HuH-7.5 (cell line): ENCODE results near the gene RFX2.
"Not testable (repeated sequence)": the region's sequence is repeated elsewhere in the genome, so short reads cannot be mapped to it uniquely, and the experiment has no call there.

Source experiments
- DNase-seq: peaks from one replicate; pipeline ENCODE4 v3.0.0; 2011; ENCODE audit warnings: low spot score

Gene RFX2

GRCh38 chr19:5990289-5990797, 120.0 kb downstream of the RFX2 start:
- DNase-seq: no peak

- no peak for DNase-seq
Observed at GRCh38 chr19:5989388-5990074, 120.8 kb downstream of the RFX2 start.

- no peak for DNase-seq
Observed at GRCh38 chr19:5988517-5989387, 121.5 kb downstream of the RFX2 start.

- peak; percentile 90 for DNase-seq
Observed at GRCh38 chr19:5987077-5987818, 123.1 kb downstream of the RFX2 start.

GRCh38 chr19:5985837-5986236, 124.5 kb downstream of the RFX2 start:
- not testable (repeated sequence) for DNase-seq

GRCh38 chr19:5985098-5985783, 125.1 kb downstream of the RFX2 start:
- DNase-seq: no peak

- no peak for DNase-seq
Observed at GRCh38 chr19:5984600-5984999, 125.7 kb downstream of the RFX2 start.

- DNase-seq: no peak
Observed at GRCh38 chr19:5983367-5983955, 126.8 kb downstream of the RFX2 start.

- DNase-seq: no peak
Observed at GRCh38 chr19:5978606-5979552, 131.4 kb downstream of the RFX2 start.

- DNase-seq: peak; percentile 98
Observed at GRCh38 chr19:5977785-5978605, 132.3 kb downstream of the RFX2 start, which contains the start of gene RANBP3. Gene RANBP3 (minus strand): TSS chr19:5978140. CDS start chr19:5978082, 58 bp downstream.

- DNase-seq: no peak
Observed at GRCh38 chr19:5977222-5977784, 133.0 kb downstream of the RFX2 start.

GRCh38 chr19:5976768-5977167, 133.5 kb downstream of the RFX2 start:
- no peak for DNase-seq

GRCh38 chr19:5975388-5975728, 134.9 kb downstream of the RFX2 start:
- no peak for DNase-seq

- no peak for DNase-seq
Observed at GRCh38 chr19:5974721-5975387, 135.4 kb downstream of the RFX2 start.

- no peak for DNase-seq
Observed at GRCh38 chr19:5973867-5974635, 136.2 kb downstream of the RFX2 start.

GRCh38 chr19:5973376-5973775, 136.9 kb downstream of the RFX2 start:
- no peak for DNase-seq

GRCh38 chr19:5972355-5972731, 138.0 kb downstream of the RFX2 start:
- DNase-seq: no peak
